GM12878 (cell line): ENCODE data around the gene GP9. TPM values are rescaled to one million over a fixed set of nuclear protein-coding genes. Genes with fewer than 3 reads are reported as not detected.

Source experiments
- ATAC-seq: fragments of 200-7000 bp; cut with Tn5 transposase; 3 replicates; pipeline ENCODE4 v1.9.1; 2020; ENCODE audit warnings: mild to moderate bottlenecking, moderate library complexity
- BruUV-seq: library from RNA; stranded (reverse); fragments of 400-500 nt; replicated peaks from 2 replicates; lab custom pipeline; 2021; lab: Mats Ljungman, UMichigan
- CTCF ChIA-PET: fragments of 300-600 bp; sonication (Branson Sonifier 250); formaldehyde crosslinking; extraction: SDS; loops from one replicate; lab custom pipeline; 2021; ENCODE audit warnings: inconsistent platforms; lab: Yijun Ruan, JAX
- POLR2A ChIA-PET: fragments of 350-600 bp; formaldehyde crosslinking; extraction: SDS; loops from one replicate; lab custom pipeline; 2021; ENCODE audit warnings: inconsistent platforms; lab: Charles Lee
- RAD21 ChIA-PET: fragments of 300-600 bp; sonication (Branson Sonifier 250); formaldehyde crosslinking; loops from one replicate; lab custom pipeline; 2023; ENCODE audit warnings: antibody characterized with exemption; ENCODE audit not compliant: unreplicated experiment; lab: Charles Lee
- SMC1A ChIA-PET: fragments of 300-600 bp; sonication (Branson Sonifier 250); formaldehyde crosslinking; loops from one replicate; lab custom pipeline; 2023; ENCODE audit not compliant: unreplicated experiment, uncharacterized antibody; lab: Charles Lee
- DNase-seq: peaks from one replicate; pipeline ENCODE4 v3.0.0-alpha.2; 2011; ENCODE audit warnings: low read depth, low spot score
- FAIRE-seq: peaks from 3 replicates; lab custom pipeline; 2011; peaks lifted over from hg19 to GRCh38; lab: Jason Lieb, UNC
- H2AFZ ChIP-seq: 2 replicates; pipeline ENCODE4 v1.6.0; 2011; ENCODE audit warnings: low read depth, low read length, control low read depth; ENCODE audit not compliant: control insufficient read depth
- H3K27ac ChIP-seq: 2 replicates; pipeline ENCODE4 v1.5.1; 2011; ENCODE audit warnings: control low read depth; ENCODE audit not compliant: control insufficient read depth, insufficient read depth
- H3K27me3 ChIP-seq, 2 experiments: replicated peaks in 1 of 2; 2 replicates each; pipeline versions ENCODE4 v1.6.0 to v1.6.1; 2011; ENCODE audit warnings: low read length in 1 of 2; ENCODE audit not compliant: control insufficient read depth in 2 of 2, insufficient read depth in 2 of 2
- H3K36me3 ChIP-seq, 2 experiments: 2 replicates each; pipeline ENCODE4 v1.5.1; 2011; ENCODE audit warnings: low read length in 1 of 2; ENCODE audit not compliant: control insufficient read depth in 2 of 2, insufficient read depth in 2 of 2
- H3K4me1 ChIP-seq: 2 replicates; pipeline ENCODE4 v1.6.1; 2011; ENCODE audit warnings: mild to moderate bottlenecking, low read length, moderate library complexity, mixed read lengths; ENCODE audit not compliant: control insufficient read depth, insufficient read depth
- H3K4me2 ChIP-seq: 2 replicates; pipeline ENCODE4 v1.6.0; 2011; ENCODE audit warnings: control low read depth; ENCODE audit not compliant: control insufficient read depth, insufficient read depth
- H3K4me3 ChIP-seq: fragments of 200-600 bp; sonication (generic); 2 replicates; pipeline ENCODE4 v1.5.1; 2016
- H3K79me2 ChIP-seq: 2 replicates; pipeline ENCODE4 v1.6.0; 2011; ENCODE audit warnings: low read length; ENCODE audit not compliant: control insufficient read depth, insufficient read depth
- H3K9ac ChIP-seq: 2 replicates; pipeline ENCODE4 v1.8.0; 2011; ENCODE audit warnings: low read length, control low read depth, mixed read lengths; ENCODE audit not compliant: control insufficient read depth, insufficient read depth
- H3K9me3 ChIP-seq: replicated peaks from 3 replicates; pipeline ENCODE4 v1.5.1; 2011; ENCODE audit warnings: mild to moderate bottlenecking, low read length; ENCODE audit not compliant: control insufficient read depth, insufficient read depth
- H4K20me1 ChIP-seq: 2 replicates; pipeline ENCODE4 v1.6.0; 2011; ENCODE audit not compliant: control insufficient read depth, insufficient read depth
- BCL3 ChIP-seq: IDR thresholded peaks from 2 replicates; pipeline ENCODE4 v1.6.1; 2011; ENCODE audit warnings: borderline replicate concordance, low read depth, mild to moderate bottlenecking, moderate library complexity, low read length; ENCODE audit not compliant: insufficient read depth, poor library complexity, severe bottlenecking
- CBX5 ChIP-seq: sonication (generic); IDR thresholded peaks from 2 replicates; pipeline ENCODE4 v1.6.1; 2016; ENCODE audit warnings: low read depth, moderate library complexity, mild to moderate bottlenecking, inconsistent platforms
- CREB1 ChIP-seq: IDR thresholded peaks from 2 replicates; pipeline ENCODE4 v1.6.1; 2012; ENCODE audit warnings: low read depth, mild to moderate bottlenecking, inconsistent platforms
- EP300 ChIP-seq, 2 experiments: fragments of 150-350 bp in 1 of 2; IDR thresholded peaks; 2 replicates each; pipeline ENCODE4 v1.6.1; 2011 to 2012; ENCODE audit warnings: low read depth in 2 of 2, low read length in 2 of 2, borderline replicate concordance in 1 of 2, improper control_type of control experiment in 1 of 2, inconsistent platforms in 1 of 2; ENCODE audit not compliant: control insufficient read depth in 1 of 2
- IRF4 ChIP-seq: IDR thresholded peaks from 2 replicates; pipeline ENCODE4 v1.6.1; 2011; ENCODE audit warnings: low read depth, low read length
- NRF1 ChIP-seq: conservative IDR thresholded peaks from 2 replicates; pipeline ENCODE4 v1.6.1; 2011; ENCODE audit warnings: mild to moderate bottlenecking, low read depth, low read length, improper control_type of control experiment
- PAX5 ChIP-seq: IDR thresholded peaks from 2 replicates; pipeline ENCODE4 v1.6.1; 2011; ENCODE audit warnings: low read depth, low read length, borderline replicate concordance
- TBL1XR1 ChIP-seq: IDR thresholded peaks from 2 replicates; pipeline ENCODE4 v1.6.1; 2012; ENCODE audit warnings: low read depth, low read length, improper control_type of control experiment
- ZZZ3 ChIP-seq: IDR thresholded peaks from 2 replicates; pipeline ENCODE4 v1.6.1; 2011; ENCODE audit warnings: low read depth; ENCODE audit not compliant: control insufficient read depth, insufficient read length
- WGBS: methylation state at CpG from one replicate; pipeline ENCODE4 v1.1.6; 2016; ENCODE audit warnings: low lambda C conversion rate; ENCODE audit not compliant: insufficient replicate concordance, insufficient coverage; ENCODE audit errors: missing lambda C conversion rate; 5-methylcytosine and 5-hydroxymethylcytosine counted together
- in situ Hi-C: fragments of 300-500 bp; cut with MboI; formaldehyde crosslinking; loops from 9 replicates; pipeline ENCODE4 v1.14.3; 2018; ENCODE audit warnings: mixed read lengths
- intact Hi-C: fragments of 100-400 bp; cut with micrococcal nuclease; formaldehyde crosslinking; loops from one replicate; pipeline ENCODE4 v1.14.2; 2022; ENCODE audit not compliant: unreplicated experiment
- polyA plus RNA-seq, 11 experiments: library from polyadenylated mRNA; depleted of rRNA in 4 of 11; unstranded in 6 of 11; stranded (reverse) in 5 of 11; fragments of >200 nt; fragmentation: Nextera tagmentation in 4 of 11; fragmentation: Illumina TruSeq in 1 of 11; extraction: Ambion mirVana in 4 of 11; extraction: Trizol in 1 of 11; gene quantifications; 1 replicate in 1 of 11; 2 replicates in 10 of 11; pipeline versions ENCODE4 v1.2.1 to v1.2.3, GENCODE V29; 2011 to 2016; ENCODE audit warnings: inconsistent platforms in 2 of 11, missing spikeins in 2 of 11, low read depth in 1 of 11
- total RNA-seq, 4 experiments: library from RNA; depleted of rRNA in 3 of 4; stranded (reverse); fragments of >200 nt in 3 of 4; fragmentation: Illumina TruSeq in 1 of 4; extraction: Trizol in 1 of 4; gene quantifications; 2 replicates each; pipeline versions ENCODE4 v1.2.1 to v1.2.3, GENCODE V29; 2013 to 2021

GP9 gene
- total and polyA plus RNA-seq, 10 of the 15 experiments (the other 5 are each of a cell fraction or from before 2014, with no cell fraction given) = 0.15 TPM; not detected in 9

GRCh38 chr3:129022114-129023007 lies 38.2 kb upstream of the GP9 start:
- peaks cover 0 to 4% of the 10 kb centered on the region in 2 experiments; a peak in 1 of 4 replicates for H3K27me3 ChIP-seq
- H4K20me1 ChIP-seq = no peaks in the 10 kb centered on the region
- no peaks in the 10 kb centered on the region for H3K79me2 ChIP-seq
- H2AFZ ChIP-seq = no peak overlapping the region
- TF ChIP-seq CREB1 (no peak), BCL3 (no peak), CBX5 (no peak), PAX5 (no peak), IRF4 (no peak), NRF1 (no peak), EP300 (IDR thresholded peaks at IDR 0.05; ENCODE audit: borderline replicate concordance in 1 of 2, control insufficient read depth in 1 of 2, low read depth in 2 of 2, low read length in 2 of 2) (no peak), TBL1XR1 (no peak), ZZZ3 (no peak)
- CTCF ChIA-PET = interaction anchor here (0.6 to 1.6 kb wide), 3 partner anchors 52 to 389 kb away, joined by 4 to 5 read pairs (median 4); no protein-coding TSS in a partner anchor
- FAIRE-seq (no peak), DNase-seq (no peak), ATAC-seq (no peak)
- in situ Hi-C loops = no loop called here
- H3K4me1 ChIP-seq = peaks cover 8% of the 10 kb centered on the region
- POLR2A ChIA-PET = interaction anchor here (0.6 kb wide), 1 partner anchor 326 kb away, joined by 3 read pairs; no protein-coding TSS in a partner anchor
- intact Hi-C loops = no loop called here
- no peak overlapping the region for H3K4me3 ChIP-seq
- H3K9me3 ChIP-seq = no peaks in the 10 kb centered on the region
- RAD21 ChIA-PET = no interaction called here
- H3K4me2 ChIP-seq = no peak overlapping the region
- SMC1A ChIA-PET = interaction anchor here (0.9 to 1.9 kb wide), 3 partner anchors 8 to 224 kb away, joined by 3 to 4 read pairs (median 3); no protein-coding TSS in a partner anchor
- no peak overlapping the region for H3K9ac ChIP-seq
- H3K36me3 ChIP-seq = no peaks in the 10 kb centered on the region
- WGBS = 53% methylated on average over 15 of the region's 15 CpGs
- no peak overlapping the region for H3K27ac ChIP-seq
- BruUV-seq = no TSS peak
